GM23338 (cell line): ENCODE results near the gene RAET1G. TPM values are rescaled to one million over a fixed set of nuclear protein-coding genes. Genes with fewer than 3 reads are reported as not detected.

Experiments
- ATAC-seq: fragments of 200-7000 bp; cut with Tn5 transposase; 3 replicates; pipeline ENCODE4 v1.9.1; 2020
- DNase-seq: peaks from one replicate; pipeline ENCODE4 v3.0.0-alpha.2; 2015; ENCODE audit warnings: low spot score
- H2AFZ ChIP-seq: fragments of 200-600 bp; sonication (generic); 2 replicates; pipeline ENCODE4 v1.8.0; 2016; ENCODE audit warnings: antibody characterized with exemption, mild to moderate bottlenecking, moderate library complexity
- H3F3A ChIP-seq: fragments of 200-600 bp; sonication (generic); replicated peaks from 2 replicates; pipeline ENCODE4 v1.8.0; 2017; ENCODE audit warnings: antibody characterized with exemption, mixed run types, low read depth
- H3K27ac ChIP-seq: fragments of 200-600 bp; sonication (generic); 2 replicates; pipeline ENCODE4 v1.6.1; 2016; ENCODE audit warnings: low read depth
- H3K27me3 ChIP-seq: fragments of 200-600 bp; sonication (generic); 2 replicates; pipeline ENCODE4 v1.8.0; 2016; ENCODE audit warnings: mild to moderate bottlenecking, mixed run types, moderate library complexity; ENCODE audit not compliant: insufficient read depth
- H3K36me3 ChIP-seq: fragments of 200-600 bp; sonication (generic); 2 replicates; pipeline ENCODE4 v1.8.0; 2016; ENCODE audit warnings: mild to moderate bottlenecking; ENCODE audit not compliant: insufficient read depth
- H3K4me1 ChIP-seq: fragments of 200-600 bp; sonication (generic); 2 replicates; pipeline ENCODE4 v1.8.0; 2016; ENCODE audit warnings: mild to moderate bottlenecking, moderate library complexity; ENCODE audit not compliant: insufficient read depth
- H3K4me2 ChIP-seq: fragments of 200-600 bp; sonication (generic); 2 replicates; pipeline ENCODE4 v1.7.1; 2017; ENCODE audit warnings: mixed run types
- H3K4me3 ChIP-seq: fragments of 200-600 bp; sonication (generic); 2 replicates; pipeline ENCODE4 v1.6.1; 2016; ENCODE audit warnings: mixed run types
- H3K79me2 ChIP-seq: fragments of 200-600 bp; sonication (generic); replicated peaks from 2 replicates; pipeline ENCODE4 v1.8.0; 2017; ENCODE audit warnings: mild to moderate bottlenecking; ENCODE audit not compliant: insufficient read depth
- H3K9me2 ChIP-seq: fragments of 200-600 bp; sonication (generic); 2 replicates; pipeline ENCODE4 v1.8.0; 2017; ENCODE audit not compliant: insufficient read depth
- H4K20me1 ChIP-seq: fragments of 200-600 bp; sonication (generic); replicated peaks from 2 replicates; pipeline ENCODE4 v1.8.0; 2017; ENCODE audit warnings: mild to moderate bottlenecking; ENCODE audit not compliant: insufficient read depth
- H3K27ac Mint-ChIP-seq: 2 replicates; pipeline ENCODE4 v1.8.0; 2020; ENCODE audit warnings: inconsistent platforms, mild to moderate bottlenecking, moderate library complexity, mixed read lengths
- H3K27me3 Mint-ChIP-seq: 3 replicates; pipeline ENCODE4 v1.8.0; 2022; ENCODE audit warnings: low read depth, mild to moderate bottlenecking, moderate library complexity, mixed read lengths, inconsistent platforms; ENCODE audit not compliant: insufficient read depth, poor library complexity
- H3K36me3 Mint-ChIP-seq: 3 replicates; pipeline ENCODE4 v1.8.0; 2021; ENCODE audit warnings: low read depth, mild to moderate bottlenecking, inconsistent platforms, moderate library complexity, mixed read lengths
- H3K4me1 Mint-ChIP-seq: 3 replicates; pipeline ENCODE4 v1.8.0; 2020; ENCODE audit warnings: mild to moderate bottlenecking, inconsistent platforms, mixed read lengths
- H3K4me3 Mint-ChIP-seq: 3 replicates; pipeline ENCODE4 v1.8.0; 2021; ENCODE audit warnings: moderate library complexity, mild to moderate bottlenecking, inconsistent platforms, mixed read lengths
- H3K9me3 Mint-ChIP-seq: 3 replicates; pipeline ENCODE4 v1.8.0; 2020; ENCODE audit warnings: moderate library complexity, mild to moderate bottlenecking, inconsistent platforms, mixed read lengths
- CREB1 ChIP-seq: fragments of 250-450 bp; sonication (Bioruptor Pico); IDR thresholded peaks from 2 replicates; pipeline ENCODE4 v1.5.0; 2020; ENCODE audit warnings: low read depth, mild to moderate bottlenecking, moderate library complexity
- CTCF ChIP-seq, 2 experiments: fragments of 200-600 bp in 1 of 2; sonication (generic) in 1 of 2; conservative IDR thresholded peaks; 2 replicates each; pipeline versions ENCODE4 v1.5.1 to v1.6.1; 2016 to 2017; ENCODE audit warnings: antibody characterized with exemption in 2 of 2, low read depth in 2 of 2, mild to moderate bottlenecking in 2 of 2, moderate library complexity in 1 of 2
- EZH2 ChIP-seq: fragments of 200-600 bp; sonication (generic); IDR thresholded peaks from one replicate; pipeline ENCODE4 v1.8.0; 2017; ENCODE audit warnings: antibody characterized with exemption, mild to moderate bottlenecking, low read depth; ENCODE audit not compliant: unreplicated experiment
- EZH2phosphoT487 ChIP-seq: fragments of 200-600 bp; sonication (generic); IDR thresholded peaks from one replicate; pipeline ENCODE4 v1.8.1; 2018; ENCODE audit warnings: antibody characterized with exemption; ENCODE audit not compliant: unreplicated experiment
- JUNB ChIP-seq: IDR thresholded peaks from one replicate; pipeline ENCODE4 v1.6.1; 2016; ENCODE audit warnings: antibody characterized with exemption; ENCODE audit not compliant: unreplicated experiment
- NANOG ChIP-seq: IDR thresholded peaks from 2 replicates; pipeline ENCODE4 v1.6.1; 2016; ENCODE audit warnings: antibody characterized with exemption, borderline replicate concordance
- POLR2AphosphoS5 ChIP-seq: IDR thresholded peaks from 2 replicates; pipeline ENCODE4 v1.6.1; 2016; ENCODE audit warnings: antibody characterized with exemption, low read depth
- STAT1 ChIP-seq: IDR thresholded peaks from one replicate; pipeline ENCODE4 v1.6.1; 2016; ENCODE audit warnings: antibody characterized with exemption; ENCODE audit not compliant: unreplicated experiment
- ZNF114 ChIP-seq: fragments of 250-450 bp; sonication (Bioruptor Pico); IDR thresholded peaks from 2 replicates; pipeline ENCODE4 v1.5.0; 2020; ENCODE audit warnings: mild to moderate bottlenecking, moderate library complexity
- ZNF331 ChIP-seq: fragments of 250-450 bp; sonication (Bioruptor Pico); IDR thresholded peaks from 2 replicates; pipeline ENCODE4 v1.5.0; 2020; ENCODE audit warnings: low read depth, mild to moderate bottlenecking, moderate library complexity
- polyA plus RNA-seq: library from polyadenylated mRNA; unstranded; fragments of >200 nt; fragmentation: Nextera tagmentation; extraction: Ambion mirVana; gene quantifications from 2 replicates; pipeline ENCODE4 v1.2.1, GENCODE V29; 2016
- total RNA-seq: library from RNA; depleted of rRNA; stranded (reverse); fragments of >200 nt; shearing (Covaris generic); gene quantifications from 2 replicates; pipeline ENCODE4 v1.2.3, GENCODE V29; 2014
- TF ChIP-seq, protein P1 (sequence below): IDR thresholded peaks from one replicate; pipeline ENCODE4 v1.6.1; 2018; ENCODE audit warnings: antibody characterized with exemption; ENCODE audit not compliant: unreplicated experiment
- TF ChIP-seq, protein P2 (sequence below): IDR thresholded peaks from 2 replicates; pipeline ENCODE4 v1.6.1; 2016; ENCODE audit warnings: antibody characterized with exemption
- TF ChIP-seq, protein P3 (sequence below): fragments of 250-450 bp; sonication (Bioruptor Pico); IDR thresholded peaks from 2 replicates; pipeline ENCODE4 v1.5.0; 2020; ENCODE audit warnings: mild to moderate bottlenecking, moderate library complexity

The RAET1G gene
- total and polyA plus RNA-seq, 2 experiments from 2014 or later = not detected

DNA sequence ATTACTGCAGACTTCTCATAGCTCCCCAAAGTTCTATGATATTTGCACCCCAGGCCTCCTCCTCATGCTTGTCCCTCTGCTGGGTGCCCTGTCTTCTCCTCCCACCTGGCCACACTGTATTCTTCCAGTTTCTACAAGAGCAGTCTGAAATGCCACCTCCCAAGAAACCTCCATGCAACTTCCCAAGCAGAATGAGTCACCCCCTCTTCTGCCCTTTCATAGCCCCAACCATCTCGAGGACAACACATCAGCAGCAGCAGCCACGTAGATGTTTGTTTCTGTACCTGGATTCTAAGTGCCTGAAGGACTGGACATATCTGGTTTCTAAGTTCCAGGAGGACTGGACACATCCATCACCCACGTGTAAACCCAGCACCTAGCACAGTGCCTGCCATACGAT, 12.3 kb upstream of the RAET1G start:
- no peak overlapping the region for H3K4me2 ChIP-seq
- Mint-ChIP-seq H3K4me1 (peaks cover 6% of the 10 kb centered on the region), H3K27ac (no peak overlapping the region), H3K27me3 (peaks cover 60% of the 10 kb centered on the region), H3K9me3 (peaks cover 2% of the 10 kb centered on the region; the same call in 2 of the 3 replicates), H3K4me3 (no peak overlapping the region), H3K36me3 (no peaks in the 10 kb centered on the region; the same call in 2 of the 3 replicates)
- TF ChIP-seq ZNF114 (CRISPR knock-in tag) (no peak), POLR2AphosphoS5 (no peak), JUNB (no peak), NANOG (no peak), ZNF331 (CRISPR knock-in tag) (no peak), EZH2phosphoT487 (no peak), CREB1 (CRISPR knock-in tag) (no peak), EZH2 (no peak), STAT1 (no peak), CTCF (conservative IDR thresholded peaks at IDR 0.05; ENCODE audit: low read depth in 2 of 2) (no peak)
- TF ChIP-seq, protein P1, sequence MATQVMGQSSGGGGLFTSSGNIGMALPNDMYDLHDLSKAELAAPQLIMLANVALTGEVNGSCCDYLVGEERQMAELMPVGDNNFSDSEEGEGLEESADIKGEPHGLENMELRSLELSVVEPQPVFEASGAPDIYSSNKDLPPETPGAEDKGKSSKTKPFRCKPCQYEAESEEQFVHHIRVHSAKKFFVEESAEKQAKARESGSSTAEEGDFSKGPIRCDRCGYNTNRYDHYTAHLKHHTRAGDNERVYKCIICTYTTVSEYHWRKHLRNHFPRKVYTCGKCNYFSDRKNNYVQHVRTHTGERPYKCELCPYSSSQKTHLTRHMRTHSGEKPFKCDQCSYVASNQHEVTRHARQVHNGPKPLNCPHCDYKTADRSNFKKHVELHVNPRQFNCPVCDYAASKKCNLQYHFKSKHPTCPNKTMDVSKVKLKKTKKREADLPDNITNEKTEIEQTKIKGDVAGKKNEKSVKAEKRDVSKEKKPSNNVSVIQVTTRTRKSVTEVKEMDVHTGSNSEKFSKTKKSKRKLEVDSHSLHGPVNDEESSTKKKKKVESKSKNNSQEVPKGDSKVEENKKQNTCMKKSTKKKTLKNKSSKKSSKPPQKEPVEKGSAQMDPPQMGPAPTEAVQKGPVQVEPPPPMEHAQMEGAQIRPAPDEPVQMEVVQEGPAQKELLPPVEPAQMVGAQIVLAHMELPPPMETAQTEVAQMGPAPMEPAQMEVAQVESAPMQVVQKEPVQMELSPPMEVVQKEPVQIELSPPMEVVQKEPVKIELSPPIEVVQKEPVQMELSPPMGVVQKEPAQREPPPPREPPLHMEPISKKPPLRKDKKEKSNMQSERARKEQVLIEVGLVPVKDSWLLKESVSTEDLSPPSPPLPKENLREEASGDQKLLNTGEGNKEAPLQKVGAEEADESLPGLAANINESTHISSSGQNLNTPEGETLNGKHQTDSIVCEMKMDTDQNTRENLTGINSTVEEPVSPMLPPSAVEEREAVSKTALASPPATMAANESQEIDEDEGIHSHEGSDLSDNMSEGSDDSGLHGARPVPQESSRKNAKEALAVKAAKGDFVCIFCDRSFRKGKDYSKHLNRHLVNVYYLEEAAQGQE = no peak
- TF ChIP-seq, protein P2, sequence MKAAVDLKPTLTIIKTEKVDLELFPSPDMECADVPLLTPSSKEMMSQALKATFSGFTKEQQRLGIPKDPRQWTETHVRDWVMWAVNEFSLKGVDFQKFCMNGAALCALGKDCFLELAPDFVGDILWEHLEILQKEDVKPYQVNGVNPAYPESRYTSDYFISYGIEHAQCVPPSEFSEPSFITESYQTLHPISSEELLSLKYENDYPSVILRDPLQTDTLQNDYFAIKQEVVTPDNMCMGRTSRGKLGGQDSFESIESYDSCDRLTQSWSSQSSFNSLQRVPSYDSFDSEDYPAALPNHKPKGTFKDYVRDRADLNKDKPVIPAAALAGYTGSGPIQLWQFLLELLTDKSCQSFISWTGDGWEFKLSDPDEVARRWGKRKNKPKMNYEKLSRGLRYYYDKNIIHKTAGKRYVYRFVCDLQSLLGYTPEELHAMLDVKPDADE = no peak
- TF ChIP-seq, protein P3, sequence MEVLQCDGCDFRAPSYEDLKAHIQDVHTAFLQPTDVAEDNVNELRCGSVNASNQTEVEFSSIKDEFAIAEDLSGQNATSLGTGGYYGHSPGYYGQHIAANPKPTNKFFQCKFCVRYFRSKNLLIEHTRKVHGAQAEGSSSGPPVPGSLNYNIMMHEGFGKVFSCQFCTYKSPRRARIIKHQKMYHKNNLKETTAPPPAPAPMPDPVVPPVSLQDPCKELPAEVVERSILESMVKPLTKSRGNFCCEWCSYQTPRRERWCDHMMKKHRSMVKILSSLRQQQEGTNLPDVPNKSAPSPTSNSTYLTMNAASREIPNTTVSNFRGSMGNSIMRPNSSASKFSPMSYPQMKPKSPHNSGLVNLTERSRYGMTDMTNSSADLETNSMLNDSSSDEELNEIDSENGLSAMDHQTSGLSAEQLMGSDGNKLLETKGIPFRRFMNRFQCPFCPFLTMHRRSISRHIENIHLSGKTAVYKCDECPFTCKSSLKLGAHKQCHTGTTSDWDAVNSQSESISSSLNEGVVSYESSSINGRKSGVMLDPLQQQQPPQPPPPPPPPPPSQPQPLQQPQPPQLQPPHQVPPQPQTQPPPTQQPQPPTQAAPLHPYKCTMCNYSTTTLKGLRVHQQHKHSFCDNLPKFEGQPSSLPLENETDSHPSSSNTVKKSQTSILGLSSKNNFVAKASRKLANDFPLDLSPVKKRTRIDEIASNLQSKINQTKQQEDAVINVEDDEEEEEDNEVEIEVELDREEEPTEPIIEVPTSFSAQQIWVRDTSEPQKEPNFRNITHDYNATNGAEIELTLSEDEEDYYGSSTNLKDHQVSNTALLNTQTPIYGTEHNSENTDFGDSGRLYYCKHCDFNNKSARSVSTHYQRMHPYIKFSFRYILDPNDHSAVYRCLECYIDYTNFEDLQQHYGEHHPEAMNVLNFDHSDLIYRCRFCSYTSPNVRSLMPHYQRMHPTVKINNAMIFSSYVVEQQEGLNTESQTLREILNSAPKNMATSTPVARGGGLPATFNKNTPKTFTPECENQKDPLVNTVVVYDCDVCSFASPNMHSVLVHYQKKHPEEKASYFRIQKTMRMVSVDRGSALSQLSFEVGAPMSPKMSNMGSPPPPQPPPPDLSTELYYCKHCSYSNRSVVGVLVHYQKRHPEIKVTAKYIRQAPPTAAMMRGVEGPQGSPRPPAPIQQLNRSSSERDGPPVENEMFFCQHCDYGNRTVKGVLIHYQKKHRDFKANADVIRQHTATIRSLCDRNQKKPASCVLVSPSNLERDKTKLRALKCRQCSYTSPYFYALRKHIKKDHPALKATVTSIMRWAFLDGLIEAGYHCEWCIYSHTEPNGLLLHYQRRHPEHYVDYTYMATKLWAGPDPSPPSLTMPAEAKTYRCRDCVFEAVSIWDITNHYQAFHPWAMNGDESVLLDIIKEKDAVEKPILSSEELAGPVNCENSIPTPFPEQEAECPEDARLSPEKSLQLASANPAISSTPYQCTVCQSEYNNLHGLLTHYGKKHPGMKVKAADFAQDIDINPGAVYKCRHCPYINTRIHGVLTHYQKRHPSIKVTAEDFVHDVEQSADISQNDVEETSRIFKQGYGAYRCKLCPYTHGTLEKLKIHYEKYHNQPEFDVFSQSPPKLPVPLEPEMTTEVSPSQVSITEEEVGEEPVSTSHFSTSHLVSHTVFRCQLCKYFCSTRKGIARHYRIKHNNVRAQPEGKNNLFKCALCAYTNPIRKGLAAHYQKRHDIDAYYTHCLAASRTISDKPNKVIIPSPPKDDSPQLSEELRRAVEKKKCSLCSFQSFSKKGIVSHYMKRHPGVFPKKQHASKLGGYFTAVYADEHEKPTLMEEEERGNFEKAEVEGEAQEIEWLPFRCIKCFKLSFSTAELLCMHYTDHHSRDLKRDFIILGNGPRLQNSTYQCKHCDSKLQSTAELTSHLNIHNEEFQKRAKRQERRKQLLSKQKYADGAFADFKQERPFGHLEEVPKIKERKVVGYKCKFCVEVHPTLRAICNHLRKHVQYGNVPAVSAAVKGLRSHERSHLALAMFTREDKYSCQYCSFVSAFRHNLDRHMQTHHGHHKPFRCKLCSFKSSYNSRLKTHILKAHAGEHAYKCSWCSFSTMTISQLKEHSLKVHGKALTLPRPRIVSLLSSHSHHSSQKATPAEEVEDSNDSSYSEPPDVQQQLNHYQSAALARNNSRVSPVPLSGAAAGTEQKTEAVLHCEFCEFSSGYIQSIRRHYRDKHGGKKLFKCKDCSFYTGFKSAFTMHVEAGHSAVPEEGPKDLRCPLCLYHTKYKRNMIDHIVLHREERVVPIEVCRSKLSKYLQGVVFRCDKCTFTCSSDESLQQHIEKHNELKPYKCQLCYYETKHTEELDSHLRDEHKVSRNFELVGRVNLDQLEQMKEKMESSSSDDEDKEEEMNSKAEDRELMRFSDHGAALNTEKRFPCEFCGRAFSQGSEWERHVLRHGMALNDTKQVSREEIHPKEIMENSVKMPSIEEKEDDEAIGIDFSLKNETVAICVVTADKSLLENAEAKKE = no peak
- H3F3A ChIP-seq = no peaks in the 10 kb centered on the region
- ATAC-seq (no peak), DNase-seq (no peak)
- H4K20me1 ChIP-seq = no peaks in the 10 kb centered on the region; the same call in 1 of the 2 replicates
- no peak overlapping the region for H3K27ac ChIP-seq
- peaks cover 8% of the 10 kb centered on the region; the same call in 1 of the 2 replicates for H3K4me1 ChIP-seq
- H3K79me2 ChIP-seq = no peaks in the 10 kb centered on the region
- H3K36me3 ChIP-seq = no peaks in the 10 kb centered on the region
- peaks cover 84% of the 10 kb centered on the region for H3K27me3 ChIP-seq
- H3K4me3 ChIP-seq = no peak overlapping the region
- no peaks in the 10 kb centered on the region for H3K9me2 ChIP-seq
- H2AFZ ChIP-seq = no peak overlapping the region
